ENCODE data around the gene AUTS2.

Gene AUTS2

DNA sequence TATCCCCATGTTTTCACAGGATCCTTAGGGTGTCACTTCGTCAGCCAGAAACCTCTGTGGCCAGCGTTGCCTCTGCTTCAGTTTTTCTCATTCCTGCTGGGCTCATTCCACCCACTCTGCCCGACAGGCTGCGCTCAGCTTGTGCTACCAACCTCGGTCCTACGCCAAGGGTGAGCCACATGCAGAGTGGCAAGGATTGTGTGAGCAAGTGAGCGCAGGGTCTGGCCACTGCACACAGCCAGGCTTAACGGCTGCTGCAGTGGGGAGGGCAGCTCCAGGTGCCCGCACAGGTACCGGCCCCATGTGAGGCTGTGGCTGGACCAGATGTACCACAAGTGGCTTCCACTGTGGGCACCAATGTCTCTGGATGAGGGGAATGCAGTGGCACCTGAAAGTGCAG lies 329.2 kb downstream of the AUTS2 start:
- FAIRE-seq: no peak
- no peak for DNase-seq (ENCODE audit: low spot score)

DNA sequence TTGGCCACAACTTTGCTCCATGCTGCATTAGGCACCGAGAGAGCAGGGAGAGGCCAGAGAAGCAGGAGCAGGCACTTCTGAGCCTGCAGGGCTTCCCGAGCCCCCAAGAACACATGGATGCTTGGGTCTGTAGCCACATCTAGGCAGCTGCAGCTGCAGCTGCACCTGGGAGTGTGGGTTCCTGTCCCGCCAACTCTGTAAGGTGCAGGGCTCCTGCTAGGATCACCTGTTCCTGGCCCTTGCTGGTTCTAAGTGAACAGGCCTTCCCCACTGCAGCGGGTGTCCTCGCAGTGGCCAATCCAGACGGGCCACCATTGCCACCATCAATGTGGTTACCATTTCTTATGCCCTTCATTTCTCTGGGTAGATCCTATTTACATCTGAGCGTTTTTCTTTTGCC lies 330.3 kb downstream of the AUTS2 start:
- DNase-seq (ENCODE audit: low spot score): no peak
- no peak for FAIRE-seq

DNA sequence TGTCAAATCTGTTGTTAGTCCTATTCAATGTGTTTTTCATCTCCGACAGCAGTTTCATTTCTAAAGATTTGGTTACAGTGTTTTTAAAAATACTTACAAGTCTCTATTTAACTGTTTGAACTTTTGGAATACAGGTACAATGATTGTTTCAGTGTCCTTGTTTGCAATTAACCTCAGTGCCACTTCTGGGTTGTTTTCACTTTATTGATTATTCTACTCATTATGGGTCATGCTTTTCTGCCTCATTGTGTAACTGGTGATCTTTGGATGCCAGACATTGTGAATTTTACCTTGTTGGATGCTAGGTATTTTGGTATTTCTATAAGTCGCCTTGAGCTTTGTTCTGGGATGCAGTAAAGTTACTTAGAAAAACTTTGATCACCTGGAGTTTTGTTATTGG lies 331.3 kb downstream of the AUTS2 start:
- FAIRE-seq: no peak
- DNase-seq (ENCODE audit: low spot score): no peak

DNA sequence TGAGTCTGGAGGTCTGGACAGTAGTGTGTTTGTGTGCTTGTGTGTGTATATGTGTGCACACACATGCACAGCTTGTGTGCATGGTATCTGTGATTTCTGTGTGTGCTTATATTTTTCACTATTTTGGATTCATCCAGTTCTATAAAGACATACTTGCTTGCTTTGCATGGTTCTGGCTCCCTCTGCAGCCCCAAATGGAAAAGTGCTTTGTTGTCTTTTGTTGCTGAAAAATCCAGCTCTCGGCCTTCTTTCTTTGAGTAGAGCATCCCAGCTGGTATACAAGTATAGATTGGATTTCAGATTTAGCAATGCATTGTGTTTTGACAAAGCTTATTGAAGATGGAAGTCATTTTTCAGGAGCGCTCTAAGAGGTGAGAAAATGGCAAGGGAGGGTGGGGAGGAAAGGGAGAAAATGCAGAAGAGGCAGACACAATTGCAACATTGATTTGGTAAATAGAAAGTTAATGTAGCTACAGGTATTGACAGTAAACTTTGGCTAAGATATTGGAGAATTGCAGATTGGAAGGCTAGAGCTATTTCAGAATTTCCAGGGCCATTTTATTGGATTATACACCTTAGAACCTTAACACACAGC lies 333.9 kb downstream of the AUTS2 start:
- FAIRE-seq (no peak), DNase-seq (ENCODE audit: low spot score) (peak; percentile 12)

DNA sequence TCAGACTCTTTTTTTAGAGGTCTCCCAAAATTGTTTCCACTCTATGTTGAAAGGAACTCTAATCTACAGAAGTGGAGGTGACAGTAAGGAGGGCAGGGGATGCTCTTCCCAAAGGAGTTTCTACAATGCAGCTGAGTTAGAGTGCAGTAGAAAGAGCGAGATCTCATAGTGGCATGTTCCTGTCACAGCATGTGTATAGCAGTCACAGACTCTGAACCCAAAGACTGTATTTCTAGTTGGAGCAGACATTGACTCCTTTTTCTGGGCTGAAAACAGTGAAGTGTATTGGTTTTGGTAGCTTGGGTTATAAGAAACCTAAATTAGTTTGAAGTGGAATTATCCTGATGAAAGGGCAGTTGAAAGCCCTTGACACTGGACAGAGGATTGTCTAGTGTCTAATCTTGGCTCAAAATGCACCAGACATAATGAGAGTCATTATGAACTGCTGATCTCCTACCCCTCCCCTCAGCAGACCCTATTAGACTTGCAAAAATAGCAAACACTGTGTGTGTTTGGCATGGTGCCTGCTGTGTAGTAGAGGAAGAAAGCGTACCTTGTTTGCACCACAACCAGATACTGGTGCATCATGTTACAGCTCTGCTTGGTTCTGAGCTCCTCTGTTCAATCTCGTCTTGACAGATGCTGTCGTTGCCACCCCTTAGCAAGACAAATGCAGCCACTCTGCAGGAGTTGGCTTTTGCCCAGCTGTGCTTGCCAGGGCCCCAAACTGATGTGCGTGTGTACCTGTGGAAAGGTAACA lies 336.0 kb downstream of the AUTS2 start:
- DNase-seq (ENCODE audit: low spot score) (no peak), FAIRE-seq (no peak)

DNA sequence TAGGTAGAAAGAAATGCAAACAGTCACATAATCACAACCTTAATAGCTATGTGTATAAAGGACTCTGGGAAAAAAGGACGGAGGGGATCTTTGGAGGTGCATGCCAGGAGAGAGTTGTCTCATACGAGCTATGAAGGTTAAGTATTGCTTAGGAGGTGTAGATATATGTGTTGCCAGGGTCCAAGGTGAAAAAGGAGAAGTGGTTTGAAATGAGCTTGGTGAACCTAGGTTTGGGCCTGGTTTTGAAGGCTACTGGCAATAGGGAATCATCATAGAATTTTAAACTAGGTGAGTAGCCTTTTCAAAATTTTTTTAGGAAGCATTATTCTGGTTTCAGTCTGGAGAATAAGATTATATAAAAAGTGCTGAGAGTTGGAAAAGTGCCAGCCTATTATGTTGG lies 336.8 kb downstream of the AUTS2 start:
- DNase-seq (ENCODE audit: low spot score) (no peak), FAIRE-seq (no peak)

DNA sequence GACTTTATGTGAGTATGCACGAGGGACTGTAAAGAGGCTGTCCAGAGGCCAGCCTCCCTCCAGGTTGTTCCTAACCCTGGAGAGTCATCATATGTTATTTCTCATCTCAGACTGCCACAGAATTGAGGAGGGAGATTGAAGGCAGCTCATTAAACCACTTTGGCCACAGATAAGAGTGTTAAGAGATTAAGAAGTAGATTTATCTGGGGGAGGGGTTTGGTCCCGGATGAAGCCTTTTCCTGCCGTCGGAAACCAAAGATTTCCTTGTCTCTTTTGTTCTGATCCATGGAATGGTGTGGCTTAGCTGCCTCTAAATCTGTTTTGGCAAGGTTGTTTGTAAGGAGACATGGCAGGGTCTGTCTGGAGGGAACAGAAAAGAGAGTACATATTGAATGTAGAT lies 338.8 kb downstream of the AUTS2 start:
- FAIRE-seq (no peak), DNase-seq (ENCODE audit: low spot score) (no peak)

DNA sequence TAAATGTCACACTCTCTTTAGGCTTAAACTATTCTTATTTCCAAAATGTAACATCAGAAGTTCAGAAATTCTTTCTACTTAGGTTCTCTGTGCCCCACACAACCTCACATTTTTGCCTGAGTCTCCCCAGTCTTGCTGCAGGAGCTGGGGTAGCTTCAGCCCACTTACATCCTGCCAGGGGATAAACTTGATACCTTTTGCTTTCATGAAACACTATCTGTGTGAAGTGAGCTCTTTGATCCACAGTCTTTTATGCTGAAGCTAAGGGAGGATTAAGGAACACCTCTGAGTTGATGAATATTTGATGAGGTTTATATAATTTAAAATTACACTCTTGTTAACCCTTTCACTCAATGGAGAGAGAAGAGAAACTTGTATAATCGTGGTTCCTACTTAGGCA lies 341.0 kb downstream of the AUTS2 start:
- no peak for FAIRE-seq
- DNase-seq (ENCODE audit: low spot score): no peak

DNA sequence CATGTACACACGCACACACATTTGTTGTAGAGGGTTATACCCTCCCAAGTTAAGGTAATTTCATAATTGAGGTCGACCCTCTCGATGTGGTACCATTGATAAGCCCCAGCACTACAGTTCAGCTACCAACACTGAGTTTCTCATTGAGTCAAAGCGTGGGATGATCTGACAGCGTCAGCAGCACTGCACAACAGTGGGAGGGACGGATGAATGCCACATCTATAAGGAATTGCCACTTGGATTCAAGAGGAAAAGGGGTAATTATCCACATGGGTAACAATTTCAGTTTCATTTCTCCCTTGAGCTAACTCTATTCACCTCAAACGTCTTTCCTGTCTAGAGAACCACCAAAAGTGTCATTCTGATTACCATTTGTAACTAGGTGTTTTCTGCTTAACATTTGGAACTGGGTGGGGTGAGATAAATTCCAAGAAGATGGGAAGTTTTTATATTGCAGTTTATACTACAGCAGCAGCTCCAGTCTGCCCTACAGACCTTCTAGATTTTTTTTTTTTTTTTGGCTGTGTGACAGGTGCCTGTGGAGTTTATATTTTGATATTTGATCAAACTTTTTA lies 342.9 kb downstream of the AUTS2 start:
- DNase-seq (ENCODE audit: low spot score) (no peak), FAIRE-seq (no peak)

DNA sequence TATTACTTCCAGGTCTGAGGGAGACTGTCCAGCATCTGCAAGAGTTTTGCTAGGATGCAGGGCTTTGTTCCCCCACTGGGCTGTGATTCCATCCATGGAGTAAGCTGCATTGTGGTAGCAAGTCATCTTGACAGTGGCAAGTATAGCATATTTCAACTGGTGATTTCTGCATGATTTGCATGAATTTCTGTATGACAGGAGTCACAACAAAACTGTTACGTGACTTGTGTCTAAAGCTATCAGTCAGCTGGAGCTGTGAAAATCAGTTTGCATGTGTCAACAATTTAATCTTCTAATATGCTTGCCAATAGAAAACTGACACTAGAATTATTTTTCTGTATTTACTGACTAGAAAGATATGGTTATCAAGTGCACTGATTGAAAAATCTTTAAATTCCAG lies 344.3 kb downstream of the AUTS2 start:
- no peak for DNase-seq (ENCODE audit: low spot score)
- FAIRE-seq: no peak

DNA sequence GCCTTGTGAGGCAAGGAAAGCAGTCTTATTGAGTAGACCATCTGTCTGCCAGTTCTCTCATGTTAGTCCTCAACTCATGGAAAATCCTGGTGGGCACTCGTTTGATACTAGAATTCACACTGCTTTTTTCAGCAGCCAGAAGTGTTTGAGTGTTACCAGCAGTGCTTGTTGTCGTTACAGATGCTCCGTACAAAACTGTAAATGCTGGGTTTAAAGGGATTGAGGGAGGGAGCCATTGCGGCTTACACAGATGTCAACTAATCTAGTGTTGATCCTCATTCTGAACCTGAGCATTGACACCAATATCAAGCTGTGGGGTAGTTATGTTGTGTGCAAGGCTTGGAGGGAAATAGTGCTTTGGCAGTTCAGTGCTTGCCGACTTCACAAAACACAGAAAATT lies 348.6 kb downstream of the AUTS2 start:
- no peak for DNase-seq (ENCODE audit: low spot score)
- no peak for FAIRE-seq

DNA sequence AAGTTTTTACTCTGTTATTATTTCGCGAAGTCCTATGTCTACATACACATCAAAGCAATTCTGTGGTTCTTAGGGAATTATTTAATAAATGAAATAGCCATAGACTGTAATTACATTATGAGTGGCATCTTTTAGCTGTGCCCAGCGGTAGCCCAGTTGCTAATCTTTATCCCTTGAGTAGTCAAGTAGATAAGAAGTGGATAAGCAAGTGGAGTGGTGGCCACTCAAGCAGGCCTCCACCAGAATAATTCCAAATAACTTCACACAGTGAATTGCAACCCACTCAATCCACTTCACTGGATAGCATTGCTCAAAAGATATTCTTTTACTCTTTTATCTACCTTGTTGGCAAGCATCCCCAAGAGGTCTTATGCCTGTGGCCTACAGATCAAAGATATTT lies 349.7 kb downstream of the AUTS2 start:
- DNase-seq (ENCODE audit: low spot score): no peak
- no peak for FAIRE-seq

DNA sequence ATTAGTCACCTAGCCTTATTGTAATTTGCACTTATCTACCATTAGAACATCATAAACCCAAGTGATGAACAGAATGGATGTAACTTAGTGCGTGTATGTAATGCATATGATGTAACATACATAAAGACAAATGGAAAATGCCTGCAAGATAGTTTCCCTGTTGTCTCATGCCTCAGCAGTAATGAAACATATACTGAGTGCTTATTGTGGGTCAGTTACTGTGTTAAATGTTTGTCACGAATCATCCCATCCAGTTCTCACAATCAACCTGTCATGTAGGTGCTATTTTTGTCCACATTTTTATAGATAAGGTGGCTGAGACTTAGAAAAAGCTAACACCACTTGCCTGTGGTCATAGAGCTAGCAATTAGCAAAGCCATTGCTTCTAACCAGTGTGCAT lies 350.8 kb downstream of the AUTS2 start:
- no peak for DNase-seq (ENCODE audit: low spot score)
- no peak for FAIRE-seq

DNA sequence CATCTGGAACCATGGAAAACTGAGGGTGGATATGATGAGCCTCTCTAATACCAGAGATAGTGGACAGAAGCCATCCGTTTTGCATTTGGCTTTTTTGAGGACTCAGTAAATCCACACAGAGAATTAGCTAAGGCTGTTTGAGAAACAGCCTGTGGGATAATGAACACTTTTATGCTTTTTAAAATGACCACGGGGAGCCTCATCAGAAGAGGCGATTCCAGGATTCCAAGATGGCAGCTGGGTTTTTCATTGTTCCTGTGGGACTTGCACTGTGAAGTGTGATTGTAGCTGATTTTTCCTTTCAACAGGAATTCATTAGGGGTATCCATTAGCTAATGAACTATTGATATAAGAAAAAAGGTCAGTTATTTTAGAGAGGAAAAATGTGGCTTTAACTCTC lies 353.2 kb downstream of the AUTS2 start:
- DNase-seq (ENCODE audit: low spot score) (no peak), FAIRE-seq (no peak)

DNA sequence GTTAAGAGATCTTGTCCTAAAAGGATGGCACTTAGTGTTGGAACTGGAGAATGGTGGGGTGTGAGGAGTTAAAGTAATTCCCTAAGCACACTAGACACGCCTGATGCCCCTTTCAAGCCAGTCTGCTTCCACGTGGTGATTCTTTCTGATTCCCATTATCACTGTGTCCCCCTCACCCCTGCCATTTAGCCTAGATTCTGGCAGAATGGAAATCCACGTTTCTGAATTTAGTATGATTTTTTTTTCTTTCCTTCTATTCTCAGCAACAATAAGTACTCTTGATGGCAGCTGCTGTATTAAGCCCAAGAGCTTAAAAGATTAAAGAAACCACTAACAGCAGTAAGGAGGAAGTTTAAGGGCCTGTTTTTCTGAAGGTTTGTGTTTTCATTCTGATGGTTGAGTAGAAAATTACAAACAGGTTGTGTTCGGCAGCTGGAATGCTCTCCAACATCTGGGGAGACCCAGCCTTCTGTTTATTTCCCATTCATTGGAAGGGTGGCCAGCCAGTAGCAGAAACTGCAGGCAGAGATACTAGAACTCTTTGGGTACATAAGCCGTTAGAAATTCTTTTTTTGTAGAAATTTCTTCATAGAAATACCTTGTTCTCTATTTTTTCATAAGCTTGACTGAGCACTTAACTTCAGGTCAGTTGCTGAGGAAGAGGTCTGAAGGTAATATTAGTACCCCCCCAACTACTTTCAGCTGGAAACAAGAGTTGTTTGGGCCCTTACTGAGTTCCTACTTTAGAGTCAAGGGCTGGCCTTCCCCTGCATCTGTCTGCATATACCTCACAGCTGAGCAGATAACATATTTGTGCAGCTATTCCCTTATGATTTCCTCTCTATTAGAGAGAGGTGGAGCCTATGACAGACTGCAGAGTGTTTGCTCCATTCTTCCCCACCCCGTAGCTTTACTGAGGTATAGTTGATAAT lies 355.1 kb downstream of the AUTS2 start:
- FAIRE-seq: no peak
- DNase-seq (ENCODE audit: low spot score): no peak

DNA sequence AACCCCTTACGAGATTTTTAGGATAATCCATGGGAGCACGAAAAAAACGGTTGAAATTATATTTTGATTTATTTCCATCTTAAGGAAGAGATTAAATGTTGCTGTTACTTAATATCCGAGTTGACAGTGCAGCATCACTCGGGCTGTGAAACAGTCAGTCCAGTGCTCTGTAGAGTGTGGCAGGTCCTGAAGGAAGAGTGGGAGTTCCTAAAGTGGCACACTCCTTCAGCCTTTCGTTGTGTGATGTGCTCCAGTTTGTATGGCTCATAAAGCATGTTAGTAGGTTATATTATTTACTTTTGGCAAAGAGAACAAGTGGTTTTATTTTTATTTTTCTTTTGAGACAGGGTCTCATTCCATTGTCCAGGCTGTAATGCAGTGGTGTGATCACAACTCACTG lies 358.3 kb downstream of the AUTS2 start:
- FAIRE-seq (no peak), DNase-seq (ENCODE audit: low spot score) (no peak)

DNA sequence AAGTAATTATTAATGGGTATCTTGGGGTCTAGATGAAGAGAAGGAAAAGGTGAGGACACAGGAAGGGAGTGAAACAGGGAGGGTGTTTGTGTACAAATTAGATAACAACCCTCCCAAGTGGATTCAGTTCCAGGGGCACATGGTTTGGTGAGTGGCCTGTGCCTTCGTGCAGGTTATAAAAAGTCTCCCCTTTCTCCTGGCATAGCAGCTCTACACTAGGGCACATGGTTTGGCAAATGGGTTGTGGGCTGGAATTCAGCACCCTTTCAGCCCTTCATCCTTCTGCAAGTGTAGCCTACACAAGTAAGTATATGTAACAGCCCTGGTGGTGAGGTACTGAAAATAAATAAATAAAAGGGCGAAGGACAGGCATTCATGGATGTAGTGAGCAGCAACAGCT lies 359.4 kb downstream of the AUTS2 start:
- DNase-seq (ENCODE audit: low spot score): no peak
- no peak for FAIRE-seq

DNA sequence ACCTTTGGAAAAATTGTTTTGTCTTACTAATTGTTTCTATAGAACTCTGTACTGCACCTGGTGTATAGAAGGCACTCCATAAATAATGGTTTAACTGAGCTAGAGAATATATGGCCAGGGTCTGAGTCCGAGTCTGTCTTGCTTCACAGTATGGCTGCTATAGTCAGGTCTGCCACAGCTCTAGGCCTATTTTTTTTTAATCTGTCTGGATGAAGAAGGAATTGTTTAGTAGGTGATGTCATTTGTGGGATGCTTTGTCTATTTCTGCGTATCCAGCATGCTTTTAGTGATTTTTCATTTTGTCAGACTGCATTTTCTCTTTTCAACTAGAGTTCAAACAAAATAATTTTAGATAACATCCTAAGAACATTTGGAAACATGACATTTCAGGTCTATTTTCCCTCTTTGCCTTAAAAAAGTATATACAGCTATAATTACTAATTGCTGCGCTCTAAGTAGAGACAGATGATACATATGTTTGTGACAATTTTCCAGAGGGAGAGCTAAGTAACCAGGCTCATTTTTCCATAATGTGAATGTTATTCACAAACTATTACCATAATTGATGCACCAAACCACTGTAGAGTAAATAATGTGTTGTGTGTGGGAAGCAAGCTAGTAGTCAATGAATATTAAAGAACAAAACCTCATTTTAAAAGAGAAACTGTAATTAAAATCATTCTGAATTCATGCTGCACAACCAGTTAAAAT lies 361.7 kb downstream of the AUTS2 start:
- FAIRE-seq: no peak

DNA sequence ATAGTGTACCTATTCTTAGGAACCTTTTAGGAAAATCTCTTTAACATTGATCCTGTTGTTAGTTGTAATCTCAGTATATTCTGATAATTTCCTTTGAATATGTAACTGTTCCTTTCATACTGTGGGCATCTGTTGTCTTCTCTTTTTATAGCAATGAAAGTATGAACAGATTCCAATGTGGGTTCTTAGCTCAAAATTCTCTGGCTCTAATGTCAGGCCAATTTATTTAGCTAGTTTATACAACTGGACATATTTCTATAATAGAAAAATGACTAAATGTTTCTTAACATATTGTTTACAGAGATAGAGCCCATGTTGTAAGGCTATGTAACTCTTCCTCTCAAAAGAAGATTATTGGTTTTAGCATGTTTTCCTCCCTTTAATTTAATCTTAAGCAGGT lies 363.2 kb downstream of the AUTS2 start:
- DNase-seq (ENCODE audit: low spot score) (no peak), FAIRE-seq (no peak)

More for the DNA sequence above, 361.7 kb downstream of the AUTS2 start:
- DNase-seq (ENCODE audit: low spot score): no peak

DNA sequence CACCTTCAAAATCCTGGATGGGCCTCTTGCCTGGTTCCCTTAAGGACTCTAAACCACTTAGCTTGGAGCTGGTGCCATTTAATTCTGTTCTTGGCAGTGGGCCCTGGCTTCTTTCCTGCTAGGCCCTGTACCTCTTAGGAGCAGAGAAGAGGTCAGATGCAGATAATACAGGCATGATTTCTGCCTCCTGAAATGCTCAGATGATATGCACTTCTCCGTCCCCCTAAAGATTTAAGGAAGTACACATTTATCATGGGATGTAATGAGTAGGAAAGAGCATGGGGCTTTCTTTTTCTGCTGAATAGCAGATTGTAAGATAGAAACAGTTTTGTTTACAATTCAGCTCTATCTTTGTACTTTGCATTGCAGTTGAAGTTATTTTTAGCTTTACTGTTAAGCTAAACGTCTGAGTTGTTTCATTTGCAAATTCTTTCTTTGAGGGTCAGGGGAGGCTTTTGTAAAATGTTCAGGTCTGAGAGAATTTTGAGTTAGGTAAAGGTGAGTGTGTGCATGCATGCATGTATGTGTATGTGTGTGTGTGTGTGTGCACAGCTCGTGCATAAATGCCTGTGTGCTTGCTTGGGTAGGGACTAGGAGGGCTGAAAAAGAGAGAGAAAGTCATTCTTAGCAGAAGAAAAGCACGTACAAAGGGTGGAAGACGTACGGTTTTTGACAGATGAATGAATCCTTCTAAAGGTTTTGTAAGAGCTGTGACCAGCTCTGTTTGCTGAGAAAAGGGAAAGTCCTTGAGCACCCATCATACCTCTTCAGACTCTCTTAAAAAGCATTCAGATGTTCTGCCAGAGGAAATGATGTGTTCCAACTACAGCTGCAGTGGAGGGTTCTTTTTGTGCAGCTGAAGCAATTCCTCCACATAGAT lies 364.2 kb downstream of the AUTS2 start:
- DNase-seq (ENCODE audit: low spot score): no peak
- no peak for FAIRE-seq
